HCT116 (cell line): ENCODE data around the gene TMTC4. TPM values are rescaled to one million over a fixed set of nuclear protein-coding genes. Genes with fewer than 3 reads are reported as not detected.

ENCODE experiments used
- ATAC-seq: fragments of 200-7000 bp; cut with Tn5 transposase; 2 replicates; pipeline ENCODE4 v1.9.1; 2020; ENCODE audit warnings: mild to moderate bottlenecking, moderate library complexity
- BruUV-seq: library from RNA; stranded (reverse); fragments of 400-500 nt; replicated peaks from 2 replicates; lab custom pipeline; 2021; lab: Mats Ljungman, UMichigan
- CTCF ChIA-PET: fragments of 300-600 bp; sonication (Branson Sonifier 250); formaldehyde crosslinking; loops from one replicate; lab custom pipeline; 2021; ENCODE audit warnings: antibody characterized with exemption; lab: Charles Lee
- POLR2A ChIA-PET: fragments of 300-600, 350-600 bp; sonication (Branson Sonifier 250); formaldehyde crosslinking; loops from one replicate; lab custom pipeline; 2021; ENCODE audit warnings: antibody characterized with exemption; lab: Charles Lee
- RAD21 ChIA-PET, 2 experiments: fragments of 300-600 bp; sonication (Branson Sonifier 250); formaldehyde crosslinking; loops; one replicate each; lab custom pipeline; 2023; ENCODE audit warnings: low total read pairs in 2 of 2; ENCODE audit not compliant: uncharacterized antibody in 2 of 2, unreplicated experiment in 2 of 2, low non-redundant PET in 1 of 2; lab: Charles Lee
- DNase-seq: peaks from one replicate; pipeline ENCODE4 v3.0.0-alpha.2; 2010; ENCODE audit warnings: low read depth, low spot score
- H2AFZ ChIP-seq: fragments of 200-600 bp; shearing (Covaris generic), sonication (generic); 2 replicates; pipeline ENCODE4 v1.6.1; 2017; ENCODE audit warnings: low read depth, mixed run types, mixed read lengths, antibody characterized with exemption, low read length; ENCODE audit not compliant: poor library complexity, severe bottlenecking
- H3K27ac ChIP-seq: 2 replicates; pipeline ENCODE4 v1.5.1; 2012; ENCODE audit warnings: low read depth, low read length
- H3K27me3 ChIP-seq: fragments of 200-600 bp; sonication (generic); 2 replicates; pipeline ENCODE4 v1.6.1; 2016; ENCODE audit warnings: mixed run types, low read length, mixed read lengths; ENCODE audit not compliant: insufficient read depth
- H3K36me3 ChIP-seq, 2 experiments: fragments of 200-500 bp in 1 of 2; fragments of 200-600 bp in 1 of 2; sonication (Bioruptor generic) in 1 of 2; sonication (generic) in 1 of 2; 2 replicates each; pipeline versions ENCODE4 v1.5.1 to v1.6.1; 2014 to 2016; ENCODE audit warnings: low read length in 2 of 2, inconsistent platforms in 1 of 2, mixed read lengths in 1 of 2, mixed run types in 1 of 2; ENCODE audit not compliant: insufficient read depth in 2 of 2, control insufficient read depth in 1 of 2
- H3K4me1 ChIP-seq, 2 experiments: fragments of 200-600 bp in 1 of 2; sonication (generic) in 1 of 2; 2 replicates each; pipeline versions ENCODE4 v1.5.1 to v1.6.1; 2012 to 2017; ENCODE audit warnings: low read length in 2 of 2, inconsistent platforms in 1 of 2, mild to moderate bottlenecking in 1 of 2, mixed read lengths in 1 of 2, mixed run types in 1 of 2, moderate library complexity in 1 of 2; ENCODE audit not compliant: insufficient read depth in 2 of 2, control insufficient read depth in 1 of 2
- H3K4me2 ChIP-seq: fragments of 200-600 bp; sonication (generic); 2 replicates; pipeline ENCODE4 v1.6.1; 2017; ENCODE audit warnings: mixed run types, low read length, mixed read lengths
- H3K4me3 ChIP-seq, 2 experiments: fragments of 200-600 bp in 1 of 2; sonication (generic) in 1 of 2; replicated peaks in 1 of 2; 2 replicates each; pipeline ENCODE4 v1.5.1; 2011 to 2016; ENCODE audit warnings: low read length in 2 of 2, control low read depth in 1 of 2, low read depth in 1 of 2, mild to moderate bottlenecking in 1 of 2, mixed read lengths in 1 of 2, mixed run types in 1 of 2
- H3K79me2 ChIP-seq: fragments of 200-600 bp; sonication (generic); 2 replicates; pipeline ENCODE4 v1.6.1; 2017; ENCODE audit warnings: mild to moderate bottlenecking, mixed run types, low read length, moderate library complexity, mixed read lengths; ENCODE audit not compliant: insufficient read depth
- H3K9ac ChIP-seq: fragments of 200-600 bp; sonication (generic); 2 replicates; pipeline ENCODE4 v1.6.1; 2016; ENCODE audit warnings: low read length, mixed read lengths
- H3K9me2 ChIP-seq: fragments of 200-600 bp; sonication (generic), shearing (Covaris generic); 2 replicates; pipeline ENCODE4 v1.6.1; 2017; ENCODE audit warnings: mixed run types, mild to moderate bottlenecking, moderate library complexity; ENCODE audit not compliant: insufficient read depth
- H3K9me3 ChIP-seq, 2 experiments: fragments of 200-500 bp in 1 of 2; fragments of 200-600 bp in 1 of 2; sonication (Bioruptor generic) in 1 of 2; sonication (generic) in 1 of 2; 2 replicates each; pipeline ENCODE4 v1.6.1; 2014 to 2017; ENCODE audit warnings: low read length in 2 of 2, mixed read lengths in 2 of 2, inconsistent platforms in 1 of 2, low read depth in 1 of 2, mild to moderate bottlenecking in 1 of 2, mixed run types in 1 of 2, moderate library complexity in 1 of 2; ENCODE audit not compliant: control insufficient read depth in 1 of 2, insufficient read depth in 1 of 2
- H4K20me1 ChIP-seq: fragments of 200-600 bp; sonication (generic), shearing (Covaris generic); 2 replicates; pipeline ENCODE4 v1.6.1; 2017; ENCODE audit warnings: mixed run types, mild to moderate bottlenecking, moderate library complexity; ENCODE audit not compliant: insufficient read depth
- CEBPB ChIP-seq: IDR thresholded peaks from 2 replicates; pipeline ENCODE4 v1.6.1; 2012; ENCODE audit warnings: low read depth
- EGR1 ChIP-seq: IDR thresholded peaks from 2 replicates; pipeline ENCODE4 v1.6.1; 2012; ENCODE audit warnings: low read depth
- EZH2 ChIP-seq: fragments of 200-600 bp; sonication (generic); IDR thresholded peaks from 2 replicates; pipeline ENCODE4 v1.6.1; 2017; ENCODE audit warnings: antibody characterized with exemption, mixed run types
- EZH2phosphoT487 ChIP-seq: fragments of 200-600 bp; IDR thresholded peaks from 2 replicates; pipeline ENCODE4 v1.6.1; 2018; ENCODE audit warnings: antibody characterized with exemption, borderline replicate concordance
- FOSL1 ChIP-seq: IDR thresholded peaks from 2 replicates; pipeline ENCODE4 v1.6.1; 2012; ENCODE audit warnings: low read depth
- JUND ChIP-seq: IDR thresholded peaks from 2 replicates; pipeline ENCODE4 v1.6.1; 2012
- POLR2A ChIP-seq: IDR thresholded peaks from 2 replicates; pipeline ENCODE4 v1.7.0; 2011; ENCODE audit warnings: borderline replicate concordance; ENCODE audit not compliant: insufficient read depth, insufficient read length; ENCODE audit errors: extremely low read depth
- POLR2AphosphoS5 ChIP-seq: IDR thresholded peaks from 2 replicates; pipeline ENCODE4 v1.6.1; 2011; ENCODE audit warnings: mild to moderate bottlenecking, low read depth, low read length, moderate library complexity
- SIN3A ChIP-seq: IDR thresholded peaks from 2 replicates; pipeline ENCODE4 v1.6.1; 2012; ENCODE audit warnings: low read depth
- SP1 ChIP-seq: IDR thresholded peaks from 2 replicates; pipeline ENCODE4 v1.6.1; 2012; ENCODE audit warnings: low read depth
- TCF7L2 ChIP-seq: IDR thresholded peaks from 2 replicates; pipeline ENCODE4 v1.7.0; 2011; ENCODE audit warnings: borderline replicate concordance, inconsistent platforms; ENCODE audit not compliant: insufficient read depth, insufficient read length; ENCODE audit errors: extremely low read depth
- YY1 ChIP-seq: IDR thresholded peaks from 2 replicates; pipeline ENCODE4 v1.6.1; 2011; ENCODE audit warnings: low read length, low read depth, moderate library complexity, mild to moderate bottlenecking; ENCODE audit not compliant: insufficient replicate concordance; ENCODE audit errors: extremely low read depth
- ZNF274 ChIP-seq: fragments of 200-500 bp; sonication (Bioruptor generic); IDR thresholded peaks from 2 replicates; pipeline ENCODE4 v1.6.1; 2014; ENCODE audit warnings: mild to moderate bottlenecking, low read depth, low read length, inconsistent platforms
- intact Hi-C: fragments of 100-400 bp; cut with micrococcal nuclease; formaldehyde crosslinking; loops from 2 replicates; pipeline ENCODE4 v1.10.0; 2022
- total RNA-seq: library from RNA; stranded (reverse); gene quantifications from one replicate; pipeline ENCODE4 v1.2.1, GENCODE V29; 2021; ENCODE audit not compliant: unreplicated experiment
- TF ChIP-seq, protein P1 (sequence below): IDR thresholded peaks from 2 replicates; pipeline ENCODE4 v1.6.1; 2012
- TF ChIP-seq, protein P2 (sequence below): IDR thresholded peaks from 2 replicates; pipeline ENCODE4 v1.6.1; 2012; ENCODE audit warnings: low read depth
- TF ChIP-seq, protein P3 (sequence below): IDR thresholded peaks from 2 replicates; pipeline ENCODE4 v1.6.1; 2012

Gene TMTC4
- total RNA-seq, 1 experiment from 2014 or later, result 23.6 TPM

DNA sequence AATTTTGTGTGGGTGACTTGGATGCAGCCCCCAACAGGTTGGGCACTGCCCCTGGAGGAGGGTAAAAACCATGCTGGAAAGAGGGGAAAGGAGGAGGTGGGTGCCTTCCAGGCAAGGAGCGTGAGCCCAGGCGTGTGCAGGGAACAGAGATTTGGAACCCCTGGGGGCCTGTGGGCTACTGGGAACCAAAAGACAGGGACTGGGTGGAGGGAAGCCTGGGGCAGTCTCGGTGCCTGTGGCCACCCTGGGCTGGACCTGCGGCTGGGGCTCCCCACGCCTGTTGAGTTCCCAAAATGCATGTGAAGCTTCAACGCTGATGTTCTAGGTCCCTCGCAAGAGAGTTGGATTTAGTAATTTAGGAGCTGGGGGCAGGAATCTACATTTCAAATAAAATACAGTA lies 110.8 kb downstream of the TMTC4 start:
- H3K79me2 ChIP-seq, result no peaks in the 10 kb centered on the region
- H3K27me3 ChIP-seq, result no peaks in the 10 kb centered on the region
- H3K27ac ChIP-seq, result no peak overlapping the region
- H3K4me2 ChIP-seq, result no peak overlapping the region
- TF ChIP-seq FOSL1 (no peak), TCF7L2 (no peak), YY1 (no peak), EZH2 (no peak), POLR2A (no peak), JUND (no peak), CEBPB (no peak), ZNF274 (no peak), EZH2phosphoT487 (no peak), POLR2AphosphoS5 (no peak), SP1 (no peak), EGR1 (no peak), SIN3A (no peak)
- TF ChIP-seq, protein P1, sequence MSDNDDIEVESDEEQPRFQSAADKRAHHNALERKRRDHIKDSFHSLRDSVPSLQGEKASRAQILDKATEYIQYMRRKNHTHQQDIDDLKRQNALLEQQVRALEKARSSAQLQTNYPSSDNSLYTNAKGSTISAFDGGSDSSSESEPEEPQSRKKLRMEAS, result no peak
- TF ChIP-seq, protein P2, sequence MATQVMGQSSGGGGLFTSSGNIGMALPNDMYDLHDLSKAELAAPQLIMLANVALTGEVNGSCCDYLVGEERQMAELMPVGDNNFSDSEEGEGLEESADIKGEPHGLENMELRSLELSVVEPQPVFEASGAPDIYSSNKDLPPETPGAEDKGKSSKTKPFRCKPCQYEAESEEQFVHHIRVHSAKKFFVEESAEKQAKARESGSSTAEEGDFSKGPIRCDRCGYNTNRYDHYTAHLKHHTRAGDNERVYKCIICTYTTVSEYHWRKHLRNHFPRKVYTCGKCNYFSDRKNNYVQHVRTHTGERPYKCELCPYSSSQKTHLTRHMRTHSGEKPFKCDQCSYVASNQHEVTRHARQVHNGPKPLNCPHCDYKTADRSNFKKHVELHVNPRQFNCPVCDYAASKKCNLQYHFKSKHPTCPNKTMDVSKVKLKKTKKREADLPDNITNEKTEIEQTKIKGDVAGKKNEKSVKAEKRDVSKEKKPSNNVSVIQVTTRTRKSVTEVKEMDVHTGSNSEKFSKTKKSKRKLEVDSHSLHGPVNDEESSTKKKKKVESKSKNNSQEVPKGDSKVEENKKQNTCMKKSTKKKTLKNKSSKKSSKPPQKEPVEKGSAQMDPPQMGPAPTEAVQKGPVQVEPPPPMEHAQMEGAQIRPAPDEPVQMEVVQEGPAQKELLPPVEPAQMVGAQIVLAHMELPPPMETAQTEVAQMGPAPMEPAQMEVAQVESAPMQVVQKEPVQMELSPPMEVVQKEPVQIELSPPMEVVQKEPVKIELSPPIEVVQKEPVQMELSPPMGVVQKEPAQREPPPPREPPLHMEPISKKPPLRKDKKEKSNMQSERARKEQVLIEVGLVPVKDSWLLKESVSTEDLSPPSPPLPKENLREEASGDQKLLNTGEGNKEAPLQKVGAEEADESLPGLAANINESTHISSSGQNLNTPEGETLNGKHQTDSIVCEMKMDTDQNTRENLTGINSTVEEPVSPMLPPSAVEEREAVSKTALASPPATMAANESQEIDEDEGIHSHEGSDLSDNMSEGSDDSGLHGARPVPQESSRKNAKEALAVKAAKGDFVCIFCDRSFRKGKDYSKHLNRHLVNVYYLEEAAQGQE, result no peak
- TF ChIP-seq, protein P3, sequence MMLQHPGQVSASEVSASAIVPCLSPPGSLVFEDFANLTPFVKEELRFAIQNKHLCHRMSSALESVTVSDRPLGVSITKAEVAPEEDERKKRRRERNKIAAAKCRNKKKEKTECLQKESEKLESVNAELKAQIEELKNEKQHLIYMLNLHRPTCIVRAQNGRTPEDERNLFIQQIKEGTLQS, result no peak
- H3K4me1 ChIP-seq, result peaks cover 0 to 12% of the 10 kb centered on the region in 2 experiments; a peak in 1 of 4 replicates
- H2AFZ ChIP-seq, result no peak overlapping the region
- no peak overlapping the region for H3K4me3 ChIP-seq
- POLR2A ChIA-PET, result no interaction called here
- no peaks in the 10 kb centered on the region for H4K20me1 ChIP-seq
- no peaks in the 10 kb centered on the region for H3K9me2 ChIP-seq
- intact Hi-C loops, result no loop called here
- CTCF ChIA-PET, result interaction anchor here (0.8 kb wide), 1 partner anchor 9 kb away, joined by 4 read pairs; no protein-coding TSS in a partner anchor
- no peak for ATAC-seq
- H3K36me3 ChIP-seq, result no peaks in the 10 kb centered on the region
- BruUV-seq, result no TSS peak
- RAD21 ChIA-PET, result no interaction called here
- no peak for DNase-seq
- no peaks in the 10 kb centered on the region for H3K9me3 ChIP-seq
- no peak overlapping the region for H3K9ac ChIP-seq
